Astrocyte (in vitro differentiated cells and primary cell): ENCODE results near the gene CLN3. TPM values are rescaled to one million over a fixed set of nuclear protein-coding genes. Genes with fewer than 3 reads are reported as not detected.

Source experiments
- DNase-seq: peaks from one replicate; pipeline ENCODE4 v3.0.0-alpha.2; 2010; ENCODE audit warnings: low read depth
- FAIRE-seq: peaks from 2 replicates; lab custom pipeline; 2011; peaks lifted over from hg19 to GRCh38; lab: Jason Lieb, UNC
- H2AFZ ChIP-seq: 2 replicates; pipeline ENCODE4 v1.6.0; 2012; ENCODE audit warnings: low read depth, low read length, inconsistent platforms
- H3K27ac ChIP-seq: 2 replicates; pipeline ENCODE4 v1.5.1; 2011; ENCODE audit warnings: low read depth, low read length, inconsistent platforms
- H3K27me3 ChIP-seq: 2 replicates; pipeline ENCODE4 v1.6.0; 2011; ENCODE audit warnings: low read length, inconsistent platforms; ENCODE audit not compliant: insufficient read depth
- H3K36me3 ChIP-seq: 2 replicates; pipeline ENCODE4 v1.5.1; 2011; ENCODE audit warnings: low read length, inconsistent platforms; ENCODE audit not compliant: insufficient read depth
- H3K4me1 ChIP-seq: 2 replicates; pipeline ENCODE4 v1.5.1; 2011; ENCODE audit warnings: low read length, inconsistent platforms; ENCODE audit not compliant: insufficient read depth
- H3K4me2 ChIP-seq: 2 replicates; pipeline ENCODE4 v1.6.0; 2012; ENCODE audit warnings: low read length, inconsistent platforms
- H3K4me3 ChIP-seq: 2 replicates; pipeline ENCODE4 v1.5.1; 2011; ENCODE audit warnings: low read depth, mild to moderate bottlenecking, low read length, inconsistent platforms; ENCODE audit not compliant: insufficient read depth
- H3K79me2 ChIP-seq: 2 replicates; pipeline ENCODE4 v1.6.0; 2012; ENCODE audit warnings: mild to moderate bottlenecking, low read length, inconsistent platforms; ENCODE audit not compliant: insufficient read depth
- H3K9ac ChIP-seq: 2 replicates; pipeline ENCODE4 v1.6.0; 2012; ENCODE audit warnings: mild to moderate bottlenecking, low read length, inconsistent platforms
- H3K9me3 ChIP-seq: 2 replicates; pipeline ENCODE4 v1.5.1; 2012; ENCODE audit warnings: low read depth, mild to moderate bottlenecking, low read length, inconsistent platforms; ENCODE audit not compliant: insufficient read depth
- H4K20me1 ChIP-seq: 2 replicates; pipeline ENCODE4 v1.6.0; 2012; ENCODE audit warnings: low read length, inconsistent platforms; ENCODE audit not compliant: insufficient read depth
- H3K27ac Mint-ChIP-seq: one replicate; pipeline ENCODE4 v1.8.0; 2021; ENCODE audit warnings: mild to moderate bottlenecking, mixed read lengths; ENCODE audit not compliant: unreplicated experiment
- H3K27me3 Mint-ChIP-seq: one replicate; pipeline ENCODE4 v1.8.0; 2021; ENCODE audit warnings: low read depth, mixed read lengths; ENCODE audit not compliant: unreplicated experiment
- H3K36me3 Mint-ChIP-seq: one replicate; pipeline ENCODE4 v1.8.0; 2021; ENCODE audit warnings: low read depth, mixed read lengths; ENCODE audit not compliant: unreplicated experiment
- H3K4me1 Mint-ChIP-seq: one replicate; pipeline ENCODE4 v1.8.0; 2021; ENCODE audit warnings: low read depth, mixed read lengths; ENCODE audit not compliant: unreplicated experiment
- H3K4me3 Mint-ChIP-seq: one replicate; pipeline ENCODE4 v1.8.0; 2021; ENCODE audit warnings: mild to moderate bottlenecking, moderate library complexity, mixed read lengths; ENCODE audit not compliant: unreplicated experiment
- H3K9me3 Mint-ChIP-seq: one replicate; pipeline ENCODE4 v1.8.0; 2021; ENCODE audit warnings: mild to moderate bottlenecking, mixed read lengths; ENCODE audit not compliant: unreplicated experiment
- CTCF ChIP-seq: IDR thresholded peaks from 2 replicates; pipeline ENCODE4 v1.5.1; 2011; ENCODE audit warnings: low read depth, mild to moderate bottlenecking, inconsistent platforms, low read length, moderate library complexity; ENCODE audit not compliant: insufficient read depth
- EZH2 ChIP-seq: IDR thresholded peaks from 2 replicates; pipeline ENCODE4 v1.6.1; 2012; ENCODE audit warnings: mild to moderate bottlenecking, low read length, inconsistent platforms; ENCODE audit not compliant: insufficient read depth
- total RNA-seq: library from RNA; stranded (reverse); gene quantifications from 2 replicates; pipeline ENCODE4 v1.2.1, GENCODE V29; 2021

The CLN3 gene
- total RNA-seq, 1 donor from 2014 or later = 26.0 TPM

- TF ChIP-seq CTCF = no peak
- TF ChIP-seq EZH2 = no peak
- no peaks in the 10 kb centered on the region for H3K36me3 ChIP-seq
- peaks cover 10% of the 10 kb centered on the region for H3K27me3 Mint-ChIP-seq
- peak within 1 kb of the TSS; percentile 62 for H2AFZ ChIP-seq
- peak within 1 kb of the TSS; percentile 66 for H3K9ac ChIP-seq
- peak within 1 kb of the TSS; percentile 74 for H3K4me3 Mint-ChIP-seq
- DNase-seq (peak; percentile 95), FAIRE-seq (no peak)
- no peaks in the 10 kb centered on the region for H3K9me3 ChIP-seq
- H3K4me1 ChIP-seq = no peaks in the 10 kb centered on the region
- H3K4me1 Mint-ChIP-seq = peaks cover 8% of the 10 kb centered on the region
- H3K4me3 ChIP-seq = no peak within 1 kb of the TSS
- H3K9me3 Mint-ChIP-seq = peaks cover 5% of the 10 kb centered on the region
- no peaks in the 10 kb centered on the region for H3K27me3 ChIP-seq
- H3K36me3 Mint-ChIP-seq = peaks cover 15% of the 10 kb centered on the region
- peaks cover 4% of the 10 kb centered on the region for H3K79me2 ChIP-seq
- H4K20me1 ChIP-seq = no peaks in the 10 kb centered on the region
- peak within 1 kb of the TSS; percentile 59 for H3K27ac Mint-ChIP-seq
- peak within 1 kb of the TSS; percentile 70 for H3K4me2 ChIP-seq
- no peak within 1 kb of the TSS for H3K27ac ChIP-seq
Observed at GRCh38 chr16:28538733-28539596, 47.1 kb upstream of the CLN3 start, which contains the start of gene NUPR1. NUPR1 (minus strand) TSS chr16:28538974; CDS start chr16:28538907, 67 bp downstream.

GRCh38 chr16:28537964-28538732 lies 46.3 kb upstream of the CLN3 start:
- Histone ChIP-seq H3K4me3 (no peak overlapping the region), H3K27ac (no peak overlapping the region), H3K4me1 (no peaks in the 10 kb centered on the region), H3K9ac (peak overlapping the region; percentile 66), H3K9me3 (no peaks in the 10 kb centered on the region), H3K79me2 (peaks cover 4% of the 10 kb centered on the region), H3K4me2 (peak overlapping the region; percentile 70), H3K27me3 (no peaks in the 10 kb centered on the region), H3K36me3 (no peaks in the 10 kb centered on the region), H4K20me1 (no peaks in the 10 kb centered on the region), H2AFZ (peak overlapping the region; percentile 62)
- Mint-ChIP-seq H3K4me3 (peak overlapping the region; percentile 74), H3K27me3 (peaks cover 10% of the 10 kb centered on the region), H3K27ac (peak overlapping the region; percentile 59), H3K36me3 (peaks cover 17% of the 10 kb centered on the region), H3K9me3 (peaks cover 5% of the 10 kb centered on the region), H3K4me1 (peaks cover 8% of the 10 kb centered on the region)
- DNase-seq = no peak
- TF ChIP-seq CTCF (no peak), EZH2 (no peak)
- FAIRE-seq = no peak
